IPS DF 4.7 (cell line): ENCODE measurements around the gene MKS1.

Source experiments
- DNase-seq: peaks from one replicate; pipeline ENCODE4 v3.0.0-alpha.2; 2013; ENCODE audit warnings: low spot score; ENCODE audit errors: extremely low read depth

The MKS1 gene

DNA sequence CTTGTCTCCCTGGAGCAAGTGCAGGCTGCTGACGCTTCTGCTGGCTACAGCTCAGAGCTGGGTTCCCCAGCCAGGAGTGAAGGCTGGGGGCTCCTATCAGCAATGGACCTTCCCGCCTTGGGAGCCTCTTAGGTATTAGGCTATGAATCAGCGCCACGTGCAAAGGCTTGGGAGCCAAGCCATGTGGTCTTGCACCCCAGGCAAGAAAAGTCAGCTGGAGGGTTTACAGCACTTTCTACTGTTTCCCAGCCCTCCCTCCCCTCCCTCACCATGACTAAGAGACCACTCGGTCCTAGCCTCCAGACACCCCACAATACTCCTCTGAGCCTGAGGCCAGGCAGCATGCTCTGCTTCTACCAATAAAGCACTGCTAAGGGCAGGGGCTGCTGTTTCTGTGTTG is 14.3 kb downstream of the MKS1 start:
- no peak for DNase-seq

DNA sequence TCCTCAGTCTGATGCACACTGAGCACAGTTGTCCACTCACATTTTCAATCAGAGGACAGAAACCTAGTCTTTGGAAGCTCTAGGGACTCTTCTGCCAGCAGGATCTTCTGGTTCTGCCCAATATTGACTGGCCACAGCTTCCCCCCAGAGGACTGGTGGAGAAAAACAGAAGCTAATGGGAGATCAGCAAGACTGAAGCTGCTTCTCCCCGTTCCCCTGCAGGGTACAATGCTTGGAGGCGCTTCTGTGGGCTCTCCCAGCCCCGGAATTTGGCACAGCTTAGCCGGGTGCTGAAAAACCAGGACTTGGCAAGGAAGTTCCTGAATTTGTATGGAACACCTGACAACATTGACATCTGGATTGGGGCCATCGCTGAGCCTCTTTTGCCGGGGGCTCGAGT is 16.2 kb downstream of the MKS1 start:
- no peak for DNase-seq

DNA sequence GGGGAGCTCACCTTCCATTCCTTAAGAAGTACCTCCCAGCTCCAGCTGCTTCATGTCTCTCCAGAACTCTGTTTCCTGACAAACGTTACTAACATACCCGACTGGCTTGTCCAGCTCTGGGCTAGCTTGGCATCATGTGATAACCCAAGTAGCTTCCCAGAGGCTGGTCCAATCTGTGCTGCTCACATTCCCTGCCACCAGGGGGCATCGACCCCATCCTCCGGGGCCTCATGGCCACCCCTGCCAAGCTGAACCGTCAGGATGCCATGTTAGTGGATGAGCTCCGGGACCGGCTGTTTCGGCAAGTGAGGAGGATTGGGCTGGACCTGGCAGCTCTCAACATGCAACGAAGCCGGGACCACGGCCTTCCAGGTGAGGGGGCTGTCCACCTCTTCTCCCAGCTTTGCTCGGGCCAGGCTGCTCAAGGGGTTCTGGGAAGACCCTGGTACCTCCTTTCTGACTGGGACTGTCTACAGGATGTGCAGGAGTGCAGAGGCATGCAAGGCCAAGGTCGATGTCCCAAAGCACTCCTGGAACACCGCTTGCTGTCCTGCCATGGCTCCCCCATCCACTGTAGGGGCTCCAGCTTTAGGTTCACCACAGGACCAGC is 18.9 kb downstream of the MKS1 start:
- DNase-seq = no peak

DNA sequence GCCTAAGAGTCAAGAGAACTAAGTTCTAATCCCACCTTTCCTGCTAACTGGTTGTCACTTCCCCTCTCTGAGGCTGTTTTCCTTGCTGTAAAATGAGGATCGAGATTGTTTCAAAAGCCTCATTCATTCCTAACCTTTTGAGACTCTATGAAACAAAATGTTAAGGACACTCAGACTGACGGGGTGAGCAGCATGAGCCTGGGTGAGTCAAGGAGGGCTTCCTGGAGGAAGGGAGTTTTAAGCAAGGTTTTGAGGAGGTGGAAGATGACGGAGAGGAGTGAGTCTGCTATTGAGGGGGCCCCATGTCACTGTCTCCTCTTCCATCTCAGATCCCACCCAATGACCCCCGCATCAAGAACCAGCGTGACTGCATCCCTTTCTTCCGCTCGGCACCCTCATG is 22.4 kb downstream of the MKS1 start:
- DNase-seq = no peak

DNA sequence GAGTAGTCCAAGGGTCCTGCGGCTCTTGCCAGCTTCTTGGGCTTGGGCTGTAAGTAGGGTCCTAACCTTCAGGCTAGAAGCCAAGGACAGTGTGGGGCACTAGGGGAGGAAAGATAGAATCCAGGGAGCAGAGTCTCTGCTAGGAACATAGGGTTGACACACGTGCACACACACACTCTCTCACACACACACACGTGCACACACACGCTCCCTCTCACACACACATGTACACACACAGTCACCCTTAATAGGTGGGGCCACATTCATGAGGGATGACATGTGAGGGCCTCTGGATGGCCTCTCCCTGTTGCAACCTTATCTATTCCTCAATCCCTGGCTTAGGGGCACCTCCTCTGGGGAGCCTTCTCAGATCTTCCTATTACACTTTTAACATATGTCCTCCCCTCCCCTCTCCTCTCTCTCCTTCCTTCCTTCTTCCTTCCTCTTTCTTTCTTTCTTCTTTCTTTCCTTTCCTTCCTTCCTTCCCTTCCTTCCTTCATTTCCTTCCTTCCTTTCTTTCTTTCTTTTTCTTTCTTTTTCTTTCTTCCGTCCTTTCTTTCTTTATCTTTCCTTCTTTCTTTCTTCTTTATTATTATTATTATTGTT is 23.4 kb downstream of the MKS1 start:
- DNase-seq = no peak

DNA sequence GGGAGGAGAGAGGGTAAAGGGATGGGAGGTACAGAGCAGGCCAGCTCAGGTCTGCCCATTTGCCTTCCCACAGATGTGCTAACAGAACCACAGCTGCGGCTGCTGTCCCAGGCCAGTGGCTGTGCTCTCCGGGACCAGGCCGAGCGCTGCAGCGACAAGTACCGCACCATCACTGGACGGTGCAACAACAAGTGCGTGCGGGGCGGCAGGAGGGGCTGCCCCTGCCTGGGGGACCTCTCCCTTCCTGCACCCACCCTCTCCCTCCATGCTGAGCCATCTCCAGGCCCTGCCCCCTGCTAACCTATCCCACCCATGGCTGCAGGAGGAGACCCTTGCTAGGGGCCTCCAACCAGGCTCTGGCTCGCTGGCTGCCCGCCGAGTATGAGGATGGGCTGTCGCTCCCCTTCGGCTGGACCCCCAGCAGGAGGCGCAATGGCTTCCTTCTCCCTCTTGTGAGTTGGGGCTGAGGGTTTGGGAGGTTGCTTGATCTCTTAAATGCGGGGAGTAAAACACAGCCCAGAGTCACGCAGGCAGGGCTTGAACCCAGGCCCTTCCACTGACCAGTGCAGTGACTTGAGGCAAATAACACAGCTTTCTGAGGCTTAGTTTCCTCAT is 25.3 kb downstream of the MKS1 start:
- no peak for DNase-seq

DNA sequence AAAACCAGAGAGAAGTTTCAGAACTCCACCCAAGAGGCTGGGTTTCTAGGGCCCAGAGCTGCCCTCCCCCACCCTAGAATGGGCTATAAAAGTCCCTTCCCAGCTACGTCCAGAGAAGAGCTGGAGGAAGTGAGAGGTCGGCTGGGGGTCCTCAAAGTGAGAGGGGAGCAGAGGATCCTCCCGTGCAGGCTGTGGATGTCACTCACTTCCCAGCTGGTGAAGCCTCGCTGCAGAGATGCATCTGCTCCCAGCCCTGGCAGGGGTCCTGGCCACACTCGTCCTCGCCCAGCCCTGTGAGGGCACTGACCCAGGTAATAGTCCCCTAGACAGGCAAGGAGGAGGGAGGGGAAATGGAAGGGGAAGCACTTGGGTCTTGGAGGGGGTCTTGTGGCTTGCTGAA is 26.4 kb downstream of the MKS1 start, which contains the start of gene EPX:
Gene EPX (plus strand): TSS at position 115 of the 400 bp plus-strand sequence. CDS start 121 bp downstream, at position 236.
- DNase-seq = no peak

DNA sequence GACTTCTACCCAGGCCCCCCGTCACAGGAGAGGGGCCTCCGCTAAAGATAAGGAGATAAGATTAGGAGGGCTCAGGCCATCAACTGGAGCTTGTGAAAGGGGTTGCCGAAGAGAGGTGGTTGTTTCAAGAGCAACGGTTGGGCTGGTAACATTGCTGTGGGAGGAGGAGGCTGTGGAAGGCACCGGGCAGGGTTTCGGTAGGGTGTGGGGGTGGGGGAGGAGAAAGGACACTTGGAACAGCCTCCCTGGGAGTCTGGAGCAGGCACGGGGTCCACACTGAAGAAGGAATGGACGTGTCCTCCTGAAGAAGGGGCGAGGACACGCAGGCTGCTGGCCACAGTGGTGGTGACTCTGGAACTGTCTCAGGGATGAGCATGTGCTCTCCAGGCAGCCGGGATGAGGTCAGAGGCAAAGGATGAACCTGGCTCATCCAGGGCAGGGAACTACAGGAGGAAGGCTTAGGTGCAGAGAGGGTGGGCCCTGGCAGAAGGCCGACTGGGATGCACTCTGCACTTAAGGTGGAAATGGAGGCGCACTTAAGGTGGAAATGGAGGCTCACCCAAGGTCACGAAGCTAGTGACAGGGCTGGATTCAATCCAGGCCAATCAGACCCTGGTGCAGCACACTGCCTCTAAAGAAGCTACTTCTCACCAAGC is 27.7 kb downstream of the MKS1 start:
- DNase-seq = no peak

DNA sequence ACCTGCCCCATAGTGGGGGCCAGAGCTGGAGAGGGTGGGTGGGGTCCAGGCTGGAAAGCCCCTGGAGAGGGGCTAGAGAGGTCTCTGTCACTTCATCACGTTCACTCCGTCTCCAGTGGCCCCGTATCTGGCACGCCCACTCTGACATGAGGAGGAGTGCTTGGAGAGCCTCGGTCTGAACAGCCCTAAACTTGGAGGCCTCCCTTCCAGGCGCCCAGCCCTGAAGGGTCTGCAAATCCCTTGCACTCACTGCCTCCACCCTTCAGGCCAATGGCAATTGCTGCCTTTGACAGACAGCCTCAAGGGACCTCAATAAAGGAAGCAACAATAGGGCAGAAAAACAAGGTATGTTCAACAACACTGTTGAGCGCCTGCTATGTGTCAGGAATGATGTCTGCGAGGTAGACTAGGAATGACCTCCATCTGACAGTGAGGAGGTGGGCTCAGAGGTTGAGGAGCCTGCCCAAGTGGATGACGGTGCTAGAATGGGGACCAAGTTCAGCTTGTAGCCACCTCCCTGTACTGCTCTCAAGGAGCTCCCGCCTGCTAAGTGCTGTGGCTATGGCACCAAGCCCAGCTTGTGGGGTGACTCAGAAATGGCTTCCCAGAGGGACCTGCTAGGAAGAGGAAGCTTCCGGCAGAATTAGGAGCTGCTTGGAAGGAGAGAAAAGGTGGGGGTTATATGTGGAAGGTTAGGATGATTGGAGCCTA is 29.5 kb downstream of the MKS1 start:
- no peak for DNase-seq

DNA sequence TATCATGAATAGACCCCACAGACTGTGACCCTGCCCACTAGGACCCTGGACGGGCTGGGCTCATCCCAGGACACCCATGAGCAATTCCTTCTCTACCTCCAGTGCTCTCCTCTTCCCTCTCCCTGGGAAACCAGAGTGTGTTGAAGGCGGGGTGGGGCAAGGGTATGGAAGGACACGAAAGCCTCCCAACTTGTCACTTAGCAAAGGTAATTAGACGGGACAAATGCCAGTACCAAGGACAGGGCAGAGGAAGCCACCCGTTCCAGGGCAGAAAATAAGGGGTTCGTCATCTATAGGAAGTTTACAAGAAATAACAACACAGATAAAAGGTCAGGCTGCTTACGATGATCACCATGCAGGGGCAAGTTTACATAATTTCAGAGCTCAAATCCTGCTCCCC is 31.4 kb downstream of the MKS1 start:
- DNase-seq = no peak

DNA sequence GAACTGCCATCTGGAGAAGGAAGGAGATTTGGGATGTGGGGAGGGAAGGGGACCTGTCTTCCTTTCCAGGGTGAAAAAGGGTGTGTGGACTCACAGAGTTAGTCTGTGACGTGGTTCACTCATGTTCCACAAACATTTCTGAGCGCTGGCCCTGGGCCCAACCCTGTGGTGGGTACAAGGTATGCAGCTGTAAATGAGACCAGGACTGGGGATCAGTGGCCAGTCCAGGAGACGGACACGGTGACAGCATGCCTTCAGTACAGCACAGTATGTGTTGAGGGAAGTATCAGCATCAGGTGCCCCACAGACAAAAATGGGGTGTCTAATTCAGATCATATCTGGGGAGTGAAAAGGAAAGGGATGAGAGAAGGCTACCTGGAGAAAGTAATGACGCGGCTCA is 32.0 kb downstream of the MKS1 start:
- DNase-seq = no peak

DNA sequence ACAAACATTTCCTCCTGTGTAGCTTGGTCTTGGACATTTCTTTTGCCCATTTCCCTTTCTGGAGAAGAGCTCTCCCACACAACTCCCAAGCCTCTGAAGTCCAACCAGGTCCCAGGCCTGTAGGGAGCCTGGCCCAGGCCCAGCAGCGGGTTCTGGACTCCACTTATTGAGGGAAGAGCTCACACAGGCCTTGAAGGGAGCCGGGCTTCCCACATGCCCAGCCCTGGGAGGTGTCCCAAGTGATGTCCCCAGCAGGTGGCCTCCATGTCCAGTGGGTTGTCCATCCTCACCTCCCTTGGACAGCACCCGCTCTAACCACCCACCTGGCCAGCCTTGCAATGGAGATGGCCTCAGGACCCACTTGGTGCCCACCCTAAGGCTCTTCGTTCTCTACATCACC is 32.5 kb downstream of the MKS1 start:
- DNase-seq = no peak

DNA sequence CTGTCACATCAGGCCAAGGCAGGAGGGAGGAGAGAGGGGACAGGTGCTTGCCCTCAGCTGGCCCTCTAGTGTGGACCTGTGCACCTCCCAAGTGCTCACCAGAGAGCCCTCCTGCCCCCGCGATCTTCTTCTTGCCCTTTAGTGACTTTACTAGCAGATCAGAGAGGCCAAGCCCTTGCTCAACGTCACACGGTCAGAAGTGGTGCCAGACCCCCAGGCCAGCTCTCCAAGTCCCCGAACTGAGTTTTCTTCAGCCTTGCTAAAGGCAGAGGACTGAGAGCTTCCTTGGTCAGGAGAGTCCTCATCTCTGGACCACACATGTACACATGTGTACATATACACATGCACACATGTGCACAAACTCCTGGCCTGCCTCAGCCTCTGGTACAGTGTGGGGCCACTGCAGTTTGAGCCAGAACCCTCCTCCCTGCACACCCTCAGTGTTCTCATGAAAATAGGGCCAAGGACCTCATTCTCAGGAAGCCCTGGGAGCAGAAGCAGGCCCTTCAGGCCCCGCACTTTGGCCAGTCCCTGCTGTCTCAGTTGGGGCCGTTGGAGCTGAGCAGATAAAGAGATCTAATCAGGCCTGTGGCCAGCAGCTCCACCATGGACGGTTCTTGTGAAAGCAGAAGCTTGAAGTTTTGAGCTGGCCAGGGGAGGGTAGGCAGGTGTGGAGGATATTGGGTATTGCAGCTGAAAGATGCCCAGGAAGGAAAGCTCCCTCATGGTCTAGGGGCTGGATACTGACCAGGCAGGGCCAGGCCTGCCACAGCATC is 33.9 kb downstream of the MKS1 start:
- no peak for DNase-seq

DNA sequence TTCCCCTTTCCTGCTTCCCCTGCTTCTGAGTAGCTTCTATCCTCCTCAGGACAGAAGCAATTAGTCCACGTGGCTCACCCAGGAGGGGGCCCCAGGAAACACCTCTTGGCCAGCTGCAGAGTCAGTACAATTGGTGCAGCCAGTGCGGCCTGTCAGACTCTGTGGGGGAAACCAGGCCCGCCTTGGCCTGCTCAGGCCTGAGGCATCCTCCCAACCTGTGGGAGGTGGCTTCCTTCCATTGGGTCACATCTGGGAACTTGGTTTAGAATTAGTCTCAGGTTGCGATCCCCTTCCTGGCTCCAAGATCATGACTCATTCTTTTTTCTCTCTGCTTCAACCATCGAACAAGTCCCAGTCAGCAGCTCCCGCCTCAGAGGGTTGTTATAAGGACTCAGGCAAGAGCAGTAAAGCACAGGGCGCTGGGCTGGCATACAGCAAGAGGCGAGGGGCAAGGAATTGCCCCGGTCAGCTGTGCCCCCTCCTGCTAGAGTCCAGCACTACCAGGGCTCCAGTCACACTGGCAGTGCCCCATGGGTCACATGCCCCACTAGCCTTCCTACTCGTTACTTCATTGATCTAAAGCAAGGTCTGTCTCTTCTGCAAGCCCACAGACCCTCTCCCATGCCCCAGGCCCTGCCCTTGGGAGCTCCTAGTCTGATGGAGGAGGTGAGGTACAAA is 34.6 kb downstream of the MKS1 start:
- DNase-seq = no peak

DNA sequence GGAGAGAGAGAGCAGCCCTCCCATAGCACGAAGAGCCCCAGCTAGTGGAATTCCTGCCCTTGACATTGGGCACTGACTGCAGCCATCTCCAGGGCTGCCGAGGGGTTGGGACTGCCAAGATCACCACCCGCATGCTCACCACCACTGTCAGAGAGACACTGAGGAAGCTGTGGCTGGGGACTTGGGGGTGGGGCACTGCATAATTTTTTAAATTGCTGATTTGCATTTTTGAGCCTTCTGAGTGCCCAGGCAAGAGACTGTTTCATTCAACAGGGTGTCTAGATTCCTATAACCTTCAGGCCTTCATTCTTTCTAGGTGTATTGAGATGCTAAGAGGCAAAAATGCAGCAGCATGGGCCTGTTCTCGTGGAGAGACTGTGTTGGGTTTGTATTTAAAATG is 35.5 kb downstream of the MKS1 start:
- no peak for DNase-seq

DNA sequence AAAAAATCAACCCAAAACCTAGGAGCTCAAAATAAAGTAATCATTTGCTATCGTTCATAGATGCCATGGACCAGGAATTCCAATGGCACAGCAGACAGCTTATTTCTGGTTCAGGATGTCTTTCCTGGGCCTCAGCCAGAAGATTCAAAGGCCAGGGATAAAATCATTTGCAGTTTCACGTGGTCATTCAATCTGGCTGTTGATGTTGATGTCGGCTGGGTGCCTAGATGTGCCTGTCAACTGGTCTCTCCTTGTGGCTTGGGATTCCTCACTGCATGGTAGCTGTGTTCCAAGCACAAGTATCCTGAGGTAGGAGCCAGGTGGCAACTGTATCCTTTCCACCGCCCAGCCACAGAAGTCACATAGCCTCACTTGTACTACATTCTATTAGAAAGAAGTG is 37.3 kb downstream of the MKS1 start:
- DNase-seq = no peak

DNA sequence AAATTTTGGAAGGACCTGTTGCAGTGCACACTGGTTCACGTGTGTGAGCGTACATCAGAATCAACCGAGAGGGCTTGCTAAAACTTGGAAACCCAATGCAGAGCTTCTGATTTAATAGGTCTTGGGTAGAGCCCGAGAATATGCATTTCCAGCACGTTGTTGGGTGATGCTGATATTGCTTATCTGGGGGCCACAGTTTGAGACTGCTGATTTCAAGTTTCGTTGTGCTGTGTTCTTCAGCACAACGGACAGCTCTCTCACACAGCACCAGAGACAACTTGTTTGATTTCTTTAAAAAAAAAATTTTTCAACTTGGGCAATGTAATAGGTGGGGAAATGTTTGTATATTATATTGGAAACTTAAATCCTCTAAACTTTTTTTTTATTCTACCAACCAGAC is 42.9 kb downstream of the MKS1 start:
- no peak for DNase-seq

DNA sequence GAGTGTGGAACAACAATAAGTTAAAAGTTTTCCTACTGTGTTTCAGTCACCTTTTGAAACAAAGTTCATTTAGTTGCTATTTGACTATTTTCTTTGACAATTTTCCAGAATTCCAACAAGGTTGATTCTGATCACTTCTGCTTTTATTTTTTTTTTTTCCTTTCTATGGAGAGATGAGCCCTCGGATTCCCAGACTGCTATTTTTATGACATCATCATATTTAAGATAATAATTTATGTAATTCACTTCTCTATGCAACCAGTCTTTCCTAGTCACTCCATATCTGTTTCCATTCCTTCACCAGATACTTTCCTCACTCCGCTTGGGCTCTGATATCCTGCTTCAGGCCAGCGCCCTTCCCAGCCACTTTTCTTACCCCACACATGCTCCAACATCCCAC is 44.2 kb downstream of the MKS1 start:
- DNase-seq = no peak

DNA sequence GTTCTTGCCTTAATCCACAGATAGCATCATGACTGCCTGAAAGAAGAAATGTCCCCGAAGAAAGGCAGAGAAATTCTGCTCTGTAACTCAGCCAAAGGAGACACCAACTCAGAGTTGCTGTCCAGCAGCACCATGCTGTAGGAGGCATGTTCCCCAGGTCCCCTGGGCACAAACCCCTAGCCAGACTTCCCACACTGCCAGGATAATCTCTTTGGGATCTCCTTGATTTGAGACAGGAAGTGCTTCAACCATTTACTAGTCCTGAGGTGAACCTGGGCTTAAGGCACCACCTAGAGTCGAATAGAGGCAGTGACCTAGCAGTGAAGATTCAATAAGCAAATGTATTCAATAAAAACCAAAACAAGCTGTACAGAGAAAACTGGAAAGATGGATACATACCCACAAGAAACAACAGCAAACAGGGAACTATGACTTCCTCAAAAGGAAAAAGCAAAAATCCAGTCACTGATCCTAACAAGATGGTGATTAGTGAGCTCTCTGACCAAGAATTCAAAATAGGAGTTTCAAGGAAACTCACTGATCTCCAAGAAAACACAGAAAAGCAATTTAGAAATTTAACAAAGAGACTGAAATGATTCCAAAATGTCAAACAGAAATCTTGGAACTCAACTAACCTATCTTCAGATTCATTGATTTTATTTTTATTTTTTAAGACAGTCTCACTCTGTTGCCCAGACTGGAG is 46.5 kb downstream of the MKS1 start:
- DNase-seq = no peak

DNA sequence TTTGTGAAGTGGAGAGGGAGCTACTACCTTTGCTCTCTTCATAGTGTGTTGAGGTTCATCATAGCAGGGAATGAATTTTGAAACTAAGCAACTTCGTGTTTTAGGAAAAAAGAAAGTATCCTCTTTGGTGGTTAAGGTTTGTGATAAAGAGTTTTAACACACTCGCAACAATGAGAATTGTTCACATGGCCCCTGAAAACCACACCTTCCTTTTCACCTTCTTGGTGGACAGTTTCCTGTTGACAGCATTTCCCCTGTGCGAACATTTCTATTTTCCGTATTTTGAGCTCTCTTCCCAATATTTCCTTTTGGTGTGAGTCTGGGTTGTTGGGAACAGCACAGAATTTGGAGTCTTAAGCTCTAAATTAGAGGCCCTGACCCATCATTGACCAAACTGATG is 48.4 kb downstream of the MKS1 start:
- DNase-seq = no peak
